Ectodermal cell (in vitro differentiated cells): ENCODE results near the gene PAOX.

Source experiments
- H3K27ac ChIP-seq: 2 replicates; pipeline ENCODE4 v1.7.0; 2013; ENCODE audit warnings: mild to moderate bottlenecking, low read depth, low read length; ENCODE audit not compliant: insufficient read depth, poor library complexity, severe bottlenecking
- H3K27me3 ChIP-seq: 2 replicates; pipeline ENCODE4 v1.7.0; 2013; ENCODE audit warnings: mild to moderate bottlenecking, low read length; ENCODE audit not compliant: insufficient read depth, control insufficient read depth, poor library complexity, severe bottlenecking
- H3K36me3 ChIP-seq: one replicate; pipeline ENCODE4 v1.7.0; 2013; ENCODE audit warnings: low read length; ENCODE audit not compliant: control insufficient read depth, insufficient read depth
- H3K4me1 ChIP-seq: one replicate; pipeline ENCODE4 v1.7.0; 2013; ENCODE audit warnings: low read length; ENCODE audit not compliant: control insufficient read depth, insufficient read depth
- H3K4me3 ChIP-seq: 2 replicates; pipeline ENCODE4 v1.7.0; 2013; ENCODE audit warnings: low read depth, low read length, control low read depth; ENCODE audit not compliant: insufficient read depth
- H3K9me3 ChIP-seq: 2 replicates; pipeline ENCODE4 v1.7.0; 2013; ENCODE audit warnings: mild to moderate bottlenecking, low read length, moderate library complexity; ENCODE audit not compliant: control insufficient read depth
- WGBS, 2 experiments: methylation state at CpG; one replicate each; pipeline ENCODE4 v1.1.7; 2013; ENCODE audit warnings: missing lambda C conversion rate in 2 of 2; 5-methylcytosine and 5-hydroxymethylcytosine counted together

Gene PAOX

DNA sequence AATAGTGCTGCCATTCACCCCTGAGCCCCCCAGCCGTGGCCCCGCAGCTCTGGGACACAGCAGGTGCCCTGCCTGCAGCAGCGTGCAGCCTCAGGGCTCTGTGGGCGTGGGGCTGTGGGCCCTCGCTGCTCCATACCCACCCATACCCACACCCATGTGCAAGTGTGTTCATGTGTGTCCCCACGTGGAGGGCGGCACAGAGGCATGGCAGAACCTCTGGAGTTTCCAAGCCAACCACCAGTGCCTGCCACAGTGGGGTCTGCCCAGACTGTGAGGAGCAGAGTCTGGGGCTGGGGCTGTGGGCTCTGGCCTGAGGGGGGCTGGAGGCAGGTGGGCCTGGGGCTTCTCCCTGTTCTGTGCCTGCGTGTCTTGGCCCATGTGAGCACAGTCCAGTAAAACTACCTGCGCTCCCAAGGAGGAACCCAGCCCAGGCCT, 29.5 kb upstream of the PAOX start:
- no peaks in the 10 kb centered on the region for H3K9me3 ChIP-seq
- H3K27me3 ChIP-seq = no peaks in the 10 kb centered on the region
- WGBS, 2 experiments = 85 to 87% methylated on average over 9 of the region's 9 CpGs
- no peak overlapping the region for H3K4me3 ChIP-seq
- H3K27ac ChIP-seq = no peak overlapping the region
- H3K36me3 ChIP-seq = no peaks in the 10 kb centered on the region
- H3K4me1 ChIP-seq = peaks cover 4% of the 10 kb centered on the region

DNA sequence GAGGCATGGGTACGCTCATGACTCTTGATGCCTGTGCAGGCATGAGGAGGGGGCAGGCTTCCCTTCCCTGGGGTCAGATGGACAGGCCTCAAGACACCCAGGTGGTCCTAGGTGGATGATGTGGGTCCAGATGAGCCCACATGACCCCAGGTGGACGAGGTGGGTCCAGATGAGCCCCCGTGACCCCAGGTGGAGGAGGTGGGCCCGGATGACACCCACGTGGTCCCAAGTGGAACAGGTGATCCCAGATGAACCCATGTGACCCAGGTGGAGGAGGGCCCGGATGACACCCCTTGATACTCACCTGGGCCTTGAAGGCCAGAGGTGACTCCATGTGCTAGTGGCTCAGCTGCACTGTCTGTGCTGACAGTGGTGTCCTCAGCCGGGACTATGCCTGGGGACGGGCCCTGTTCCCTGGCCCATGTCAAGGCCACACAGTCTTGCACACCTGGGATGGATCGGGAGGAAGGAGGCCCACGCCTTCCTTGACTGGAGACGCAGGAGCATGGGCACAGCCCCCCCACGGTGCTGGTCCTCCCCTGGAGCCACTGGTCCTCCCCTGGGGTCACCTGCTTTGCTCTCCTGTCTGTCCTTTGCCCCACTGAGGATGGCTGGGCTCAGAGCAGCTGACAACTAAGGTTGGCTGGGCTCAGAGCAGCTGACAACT, 28.6 kb upstream of the PAOX start:
- H3K9me3 ChIP-seq = no peaks in the 10 kb centered on the region
- no peaks in the 10 kb centered on the region for H3K27me3 ChIP-seq
- WGBS, 2 experiments = 85 to 88% methylated on average over 12 of the region's 12 CpGs
- no peak overlapping the region for H3K27ac ChIP-seq
- H3K4me1 ChIP-seq = peaks cover 4% of the 10 kb centered on the region
- H3K36me3 ChIP-seq = no peaks in the 10 kb centered on the region
- no peak overlapping the region for H3K4me3 ChIP-seq

DNA sequence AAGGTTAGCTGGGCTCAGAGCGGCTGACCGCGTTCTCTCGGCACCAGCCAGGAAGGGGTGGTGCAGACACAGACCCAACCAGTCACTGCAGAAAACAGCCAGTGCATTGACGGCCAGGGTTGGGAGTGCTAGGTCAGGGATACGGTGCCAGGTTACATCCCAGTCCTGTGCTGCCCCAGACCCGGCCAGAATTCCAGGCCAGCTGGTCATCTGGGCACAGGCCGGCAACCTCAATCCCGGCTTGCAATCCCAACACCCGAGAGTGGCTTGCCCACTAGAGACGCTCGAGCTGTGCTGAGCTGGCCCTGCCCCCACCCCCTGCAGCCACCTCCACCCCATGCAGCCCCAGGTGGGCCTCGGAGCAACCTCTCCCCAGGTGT, 28.1 kb upstream of the PAOX start:
- Histone ChIP-seq H3K27me3 (no peaks in the 10 kb centered on the region), H3K4me3 (no peak overlapping the region), H3K4me1 (peaks cover 4% of the 10 kb centered on the region), H3K9me3 (no peaks in the 10 kb centered on the region), H3K27ac (no peak overlapping the region), H3K36me3 (no peaks in the 10 kb centered on the region)
- WGBS, 2 experiments = 70 to 71% methylated on average over 13 of the region's 13 CpGs

DNA sequence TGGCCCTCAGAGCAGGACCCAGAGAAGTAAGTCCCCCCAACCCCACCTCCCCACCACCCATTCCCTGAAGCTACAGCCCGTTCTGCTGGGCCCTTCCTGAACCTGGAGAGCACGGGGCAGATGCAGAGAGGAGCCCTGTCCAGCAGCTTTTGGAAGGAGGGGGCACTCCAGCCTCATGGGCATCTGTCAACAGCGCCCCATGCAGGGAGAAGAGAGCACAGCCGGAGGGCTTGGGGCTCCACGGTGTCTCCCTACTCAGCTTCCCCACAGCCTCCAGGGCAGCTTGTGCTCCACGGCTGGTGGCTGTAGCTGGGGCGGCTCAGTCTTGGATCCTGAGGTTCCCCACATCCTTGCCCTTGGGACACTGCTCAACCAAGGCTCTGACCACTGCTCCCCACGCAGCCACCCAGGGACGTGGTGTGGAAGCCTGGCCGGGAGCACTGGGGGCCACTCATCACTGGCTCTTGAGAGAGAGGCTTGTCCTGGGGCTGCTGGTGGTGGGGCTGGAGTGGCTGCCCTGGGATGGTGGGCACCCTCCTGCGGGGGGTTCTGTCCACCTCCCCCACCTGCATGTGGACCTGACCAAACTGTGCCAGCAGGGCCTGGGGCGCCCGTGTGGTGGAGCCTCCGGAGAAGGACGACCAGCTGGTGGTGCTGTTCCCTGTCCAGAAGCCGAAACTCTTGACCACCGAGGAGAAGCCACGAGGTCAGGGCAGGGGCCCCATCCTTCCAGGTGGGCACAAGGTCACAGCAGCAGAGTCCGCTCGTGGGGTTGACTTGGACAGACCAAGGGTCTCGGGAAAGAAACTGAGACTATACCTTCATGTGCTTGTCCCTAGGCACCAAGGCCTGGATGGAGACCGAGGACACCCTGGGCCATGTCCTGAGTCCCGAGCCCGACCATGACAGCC, 27.4 kb upstream of the PAOX start:
- H3K27ac ChIP-seq = no peak overlapping the region
- 72 to 75% methylated on average over 24 of the region's 24 CpGs for WGBS, 2 experiments
- H3K9me3 ChIP-seq = no peaks in the 10 kb centered on the region
- no peak overlapping the region for H3K4me3 ChIP-seq
- no peaks in the 10 kb centered on the region for H3K36me3 ChIP-seq
- H3K4me1 ChIP-seq = peaks cover 9% of the 10 kb centered on the region
- peaks cover under 1% of the 10 kb centered on the region for H3K27me3 ChIP-seq

DNA sequence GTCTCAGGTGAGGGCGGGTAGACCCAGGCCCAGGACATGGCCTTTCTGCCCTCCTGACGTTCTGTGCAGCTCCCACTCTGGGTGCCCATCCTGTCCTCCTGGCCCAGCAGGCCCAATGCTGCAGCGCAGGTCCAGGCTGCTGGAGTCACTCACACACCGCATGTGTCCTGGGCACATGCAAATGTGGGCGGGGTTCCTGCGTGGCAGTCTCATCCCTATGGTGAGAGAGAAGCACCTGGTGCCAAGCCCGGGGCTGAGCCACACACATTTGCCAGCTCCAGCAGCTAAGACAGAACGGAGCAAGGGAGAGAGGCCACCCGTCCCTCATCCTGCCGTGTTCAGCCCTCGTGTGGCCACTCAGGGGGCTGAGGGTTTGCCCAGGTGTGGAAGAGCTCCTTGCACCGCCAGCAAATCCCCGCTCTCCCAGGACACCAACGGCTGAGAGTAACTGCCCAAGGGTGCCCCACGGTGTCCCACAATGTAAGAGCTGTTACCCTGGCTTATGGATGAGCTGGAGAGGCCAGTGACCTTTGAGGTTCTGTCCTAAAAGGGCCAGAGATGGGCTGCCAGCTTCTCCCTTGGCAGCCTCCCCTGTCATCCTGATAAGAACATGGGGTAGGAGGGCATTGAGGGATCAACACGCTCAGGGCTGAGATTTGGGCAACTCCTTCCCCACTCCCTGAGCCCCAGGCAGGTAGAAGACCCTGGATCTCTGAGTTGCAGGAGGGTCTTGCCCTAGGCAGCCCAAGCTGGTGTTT, 25.7 kb upstream of the PAOX start:
- WGBS, 2 experiments = 82 to 83% methylated on average over 16 of the region's 16 CpGs
- H3K4me3 ChIP-seq = no peak overlapping the region

DNA sequence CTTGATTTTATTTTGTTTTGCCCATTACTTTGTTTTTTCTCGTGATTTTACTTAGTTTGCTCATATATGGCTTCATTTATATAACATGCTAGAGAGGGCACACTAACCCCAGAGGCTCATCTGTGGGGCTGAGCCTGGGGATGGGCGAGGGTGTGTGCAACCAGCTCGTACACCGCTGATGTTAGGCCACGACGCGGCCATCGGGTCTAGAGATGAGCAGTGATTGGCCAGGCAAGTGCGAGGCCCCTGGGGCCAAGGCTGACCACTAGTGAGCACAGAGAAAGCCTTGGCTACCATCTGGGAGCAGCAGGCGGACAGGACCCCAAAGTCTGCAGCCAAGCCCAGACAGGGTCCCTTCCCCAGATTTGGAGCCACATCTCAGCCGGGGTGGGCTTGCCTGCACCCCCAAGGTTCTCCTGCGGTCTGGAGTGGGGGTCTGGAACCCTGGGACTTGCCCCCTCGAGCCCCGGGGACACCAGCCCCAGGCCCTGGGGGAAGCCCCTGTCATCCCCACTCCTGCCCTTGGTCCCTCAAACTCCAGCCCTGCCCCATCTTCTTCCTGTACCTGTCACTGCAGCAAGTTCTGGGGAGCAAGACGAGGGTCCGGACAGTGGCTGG, 25.0 kb upstream of the PAOX start:
- H3K9me3 ChIP-seq = no peaks in the 10 kb centered on the region
- H3K27me3 ChIP-seq = peaks cover 8% of the 10 kb centered on the region
- no peak overlapping the region for H3K4me3 ChIP-seq
- 88 to 89% methylated on average over 15 to 16 of the region's 16 CpGs for WGBS, 2 experiments
- no peak overlapping the region for H3K27ac ChIP-seq
- no peaks in the 10 kb centered on the region for H3K36me3 ChIP-seq
- H3K4me1 ChIP-seq = peaks cover 12% of the 10 kb centered on the region

More for the DNA sequence above, 25.7 kb upstream of the PAOX start:
- Histone ChIP-seq H3K27ac (no peak overlapping the region), H3K27me3 (peaks cover 8% of the 10 kb centered on the region), H3K4me1 (peaks cover 12% of the 10 kb centered on the region), H3K36me3 (no peaks in the 10 kb centered on the region), H3K9me3 (no peaks in the 10 kb centered on the region)

DNA sequence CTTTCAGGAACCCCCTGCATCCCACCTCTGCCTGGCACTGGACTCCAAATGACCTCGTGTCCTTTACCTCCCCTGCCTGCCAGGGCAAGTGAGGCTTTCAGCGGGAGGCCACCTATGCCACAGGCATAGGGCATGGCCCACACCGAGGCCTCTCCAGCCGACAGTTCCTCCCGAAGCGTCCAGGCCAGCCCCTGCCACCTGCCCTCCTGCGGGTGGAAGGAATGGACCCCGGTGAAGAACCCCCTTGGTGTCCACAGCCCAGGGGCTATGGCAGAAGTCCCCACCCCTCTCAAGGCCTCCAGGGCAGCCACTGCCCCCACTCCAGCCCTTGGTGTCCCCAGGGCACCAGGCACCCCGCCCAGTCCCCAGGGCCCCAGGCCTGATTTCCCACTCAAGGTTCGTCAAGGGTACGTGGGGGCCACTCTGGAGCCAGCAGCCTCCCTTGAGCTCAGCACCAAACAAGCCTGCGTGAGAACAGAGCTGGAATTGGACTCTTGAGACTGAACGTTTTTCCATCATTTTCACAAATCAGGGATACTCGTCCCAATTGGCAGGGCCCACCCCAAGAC, 24.3 kb upstream of the PAOX start:
- Histone ChIP-seq H3K27me3 (peaks cover 8% of the 10 kb centered on the region), H3K27ac (no peak overlapping the region), H3K9me3 (no peaks in the 10 kb centered on the region), H3K4me3 (no peak overlapping the region), H3K36me3 (no peaks in the 10 kb centered on the region), H3K4me1 (peaks cover 12% of the 10 kb centered on the region)
- WGBS, 2 experiments = 95 to 96% methylated on average over 14 of the region's 14 CpGs

DNA sequence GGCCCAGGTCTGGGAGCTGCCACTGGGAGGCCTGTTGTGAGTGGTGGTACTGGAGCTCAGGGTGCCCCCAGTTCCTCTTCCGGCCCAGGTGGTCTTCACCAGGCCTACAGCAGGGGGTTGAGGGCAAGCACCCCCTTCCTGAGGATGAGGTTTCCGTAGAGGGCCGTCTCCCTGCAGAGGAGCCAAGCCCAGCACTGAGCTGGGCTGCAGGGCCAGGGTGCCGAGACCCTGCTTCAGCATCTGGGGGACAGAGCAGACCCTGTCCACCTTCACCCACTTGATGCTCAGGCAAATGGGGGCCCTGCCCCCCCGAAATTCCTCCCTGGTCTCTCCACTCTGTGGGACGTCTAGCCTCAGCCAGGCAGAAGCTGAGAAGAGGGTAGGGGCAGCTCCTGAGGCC, 23.8 kb upstream of the PAOX start:
- peaks cover 8% of the 10 kb centered on the region for H3K27me3 ChIP-seq
- 91 to 92% methylated on average over 6 of the region's 6 CpGs for WGBS, 2 experiments
- no peak overlapping the region for H3K4me3 ChIP-seq
- H3K4me1 ChIP-seq = peaks cover 12% of the 10 kb centered on the region
- no peak overlapping the region for H3K27ac ChIP-seq
- H3K9me3 ChIP-seq = no peaks in the 10 kb centered on the region
- H3K36me3 ChIP-seq = no peaks in the 10 kb centered on the region

DNA sequence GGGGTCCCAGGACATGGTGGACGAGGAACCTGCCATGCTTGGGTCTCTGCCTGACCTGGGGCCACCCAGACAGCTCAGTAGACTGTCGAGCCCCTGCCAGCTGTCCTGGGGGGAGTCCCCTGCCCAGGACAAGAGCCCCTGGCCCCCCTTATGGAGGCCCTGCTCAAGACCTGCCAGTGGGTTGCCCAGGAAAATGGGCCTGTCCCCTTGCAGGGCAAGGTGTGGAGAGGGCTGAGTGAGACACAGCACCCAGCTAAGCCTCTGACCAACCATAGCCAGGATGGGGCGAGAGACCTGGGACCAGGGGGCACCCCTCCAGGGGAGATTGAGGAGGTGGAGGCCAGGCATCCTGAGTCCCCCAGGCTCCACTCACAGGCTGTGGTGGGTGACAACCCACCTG, 23.1 kb upstream of the PAOX start:
- Histone ChIP-seq H3K4me1 (peaks cover 8% of the 10 kb centered on the region), H3K9me3 (no peaks in the 10 kb centered on the region), H3K27ac (no peak overlapping the region), H3K27me3 (peaks cover 8% of the 10 kb centered on the region), H3K4me3 (no peak overlapping the region), H3K36me3 (no peaks in the 10 kb centered on the region)
- WGBS, 2 experiments = 93 to 94% methylated on average over 3 of the region's 3 CpGs
